OCI-LY3 (cell line): ENCODE measurements around the gene AGAP5.
"Not testable (repeated sequence)": the region's sequence is repeated elsewhere in the genome, so short reads cannot be mapped to it uniquely, and the experiment has no call there.

Experiments used
- H2AFZ ChIP-seq: fragments of 200-600, 300-600 bp; shearing (Covaris generic); 2 replicates; pipeline ENCODE4 v1.6.0; 2014; ENCODE audit warnings: antibody characterized with exemption, low read depth, low read length
- H3K27ac ChIP-seq: fragments of 200-600, 300-600 bp; sonication (generic); 2 replicates; pipeline ENCODE4 v1.5.1; 2014; ENCODE audit warnings: mild to moderate bottlenecking, low read length, moderate library complexity, mixed read lengths
- H3K27me3 ChIP-seq: fragments of 200-600, 300-600 bp; sonication (generic); 2 replicates; pipeline ENCODE4 v1.6.1; 2014; ENCODE audit warnings: low read depth, low read length, mixed read lengths
- H3K36me3 ChIP-seq: fragments of 200-600, 300-600 bp; sonication (generic); replicated peaks from 2 replicates; pipeline ENCODE3; 2014; ENCODE audit warnings: low read depth, low read length, mixed read lengths
- H3K4me1 ChIP-seq: fragments of 300-600, 200-600 bp; sonication (generic); 2 replicates; pipeline ENCODE4 v1.6.1; 2014; ENCODE audit warnings: low read length, mixed read lengths
- H3K4me2 ChIP-seq: fragments of 200-600, 300-600 bp; sonication (generic); 2 replicates; pipeline ENCODE4 v1.6.1; 2014; ENCODE audit warnings: low read length, mixed read lengths
- H3K4me3 ChIP-seq: fragments of 300-600, 200-600 bp; sonication (generic); 2 replicates; pipeline ENCODE4 v1.5.1; 2014; ENCODE audit warnings: antibody characterized with exemption, mild to moderate bottlenecking, low read length, moderate library complexity
- H3K79me2 ChIP-seq: fragments of 300-600, 200-600 bp; shearing (Covaris generic); 2 replicates; pipeline ENCODE4 v1.6.1; 2014; ENCODE audit warnings: mild to moderate bottlenecking, low read length, mixed read lengths
- H3K9ac ChIP-seq: fragments of 300-600, 200-600 bp; shearing (Covaris generic); 2 replicates; pipeline ENCODE4 v1.6.0; 2014; ENCODE audit warnings: mild to moderate bottlenecking, low read length, moderate library complexity
- H3K9me3 ChIP-seq: fragments of 200-600, 300-600 bp; shearing (Covaris generic); 2 replicates; pipeline ENCODE4 v1.6.1; 2014; ENCODE audit warnings: low read length, mixed read lengths; ENCODE audit not compliant: insufficient read depth
- H4K20me1 ChIP-seq: fragments of 200-600, 300-600 bp; sonication (generic); 2 replicates; pipeline ENCODE4 v1.6.1; 2016; ENCODE audit warnings: low read length, mixed read lengths; ENCODE audit not compliant: insufficient read depth

Gene AGAP5

DNA sequence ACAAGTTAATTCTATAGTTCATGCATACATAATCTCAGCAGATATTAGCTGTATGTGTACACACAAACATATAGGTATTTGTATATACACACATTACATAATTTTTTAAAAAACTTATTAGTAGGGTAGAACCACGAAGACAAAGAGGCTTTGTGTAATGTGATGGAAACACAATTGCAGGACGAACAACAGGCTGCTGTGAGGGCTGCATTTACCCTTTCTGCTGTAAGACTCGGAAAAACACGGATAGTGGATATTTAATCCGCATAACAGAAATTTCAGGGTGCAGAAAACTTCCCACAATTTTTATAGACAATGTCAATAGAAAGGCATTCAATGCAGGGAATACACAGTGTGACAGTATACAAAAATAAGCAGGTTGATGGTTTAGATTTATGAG is 13.8 kb upstream of the AGAP5 start:
- not testable (repeated sequence) for H2AFZ ChIP-seq, H3K4me2 ChIP-seq, H3K4me3 ChIP-seq, H3K9me3 ChIP-seq, H3K27ac ChIP-seq, H3K9ac ChIP-seq, H4K20me1 ChIP-seq, H3K27me3 ChIP-seq, H3K4me1 ChIP-seq, H3K36me3 ChIP-seq, H3K79me2 ChIP-seq

DNA sequence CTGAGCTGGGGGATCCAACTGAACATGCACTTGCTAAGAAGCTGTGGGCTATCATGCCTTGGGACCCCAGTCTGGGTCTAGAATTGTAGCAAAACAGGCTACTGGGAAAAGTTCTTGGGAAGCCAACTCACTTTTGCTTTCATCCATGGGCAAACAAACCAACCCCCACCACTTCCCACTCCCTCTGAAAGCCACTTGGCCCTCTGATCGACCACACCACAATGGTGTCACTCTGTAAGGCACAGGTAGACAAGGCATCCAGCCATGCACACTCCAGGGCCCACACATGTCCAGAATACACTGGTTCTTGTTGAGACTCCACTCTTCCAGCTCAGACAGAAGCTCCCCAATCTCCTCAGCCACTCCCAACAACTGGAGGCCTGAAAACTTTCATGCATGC is 10.2 kb upstream of the AGAP5 start:
- not testable (repeated sequence) for H3K4me2 ChIP-seq, H3K9me3 ChIP-seq, H3K9ac ChIP-seq, H4K20me1 ChIP-seq, H3K4me3 ChIP-seq, H3K4me1 ChIP-seq, H3K79me2 ChIP-seq, H3K27ac ChIP-seq, H2AFZ ChIP-seq, H3K36me3 ChIP-seq, H3K27me3 ChIP-seq

DNA sequence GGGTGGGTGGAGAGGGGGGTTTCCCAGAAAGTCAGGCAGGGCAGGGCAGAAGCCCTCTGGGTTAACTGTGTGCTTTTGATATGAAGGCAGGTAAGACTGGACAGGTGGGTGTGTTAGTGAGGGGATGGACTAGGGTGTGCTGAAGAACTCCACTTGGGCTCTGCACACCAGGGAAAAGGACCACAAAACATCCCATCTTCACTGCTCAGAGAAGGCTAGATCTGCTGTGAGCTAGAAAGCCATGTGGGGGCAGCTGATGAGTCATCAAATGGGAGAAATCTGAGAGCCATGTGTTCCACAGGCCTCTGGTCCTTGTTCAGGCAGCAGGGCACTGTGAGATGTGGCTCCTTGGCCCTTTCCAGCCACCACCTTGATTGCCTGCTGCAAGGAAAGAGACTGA is 9.7 kb upstream of the AGAP5 start:
- H2AFZ ChIP-seq, H3K36me3 ChIP-seq, H3K9ac ChIP-seq, H3K27me3 ChIP-seq, H3K4me1 ChIP-seq, H3K27ac ChIP-seq, H3K79me2 ChIP-seq, H3K4me2 ChIP-seq, H3K9me3 ChIP-seq, H3K4me3 ChIP-seq, H4K20me1 ChIP-seq: not testable (repeated sequence)

GRCh38 chr10:73706488-73706887 is 8.6 kb upstream of the AGAP5 start:
- H3K4me3 ChIP-seq, H3K36me3 ChIP-seq, H3K4me1 ChIP-seq, H4K20me1 ChIP-seq, H3K27me3 ChIP-seq, H3K79me2 ChIP-seq, H3K9me3 ChIP-seq, H3K27ac ChIP-seq, H3K9ac ChIP-seq, H2AFZ ChIP-seq, H3K4me2 ChIP-seq: not testable (repeated sequence)

GRCh38 chr10:73705506-73706072 is 7.7 kb upstream of the AGAP5 start:
- not testable (repeated sequence) for H3K4me2 ChIP-seq, H3K27ac ChIP-seq, H3K4me3 ChIP-seq, H3K9me3 ChIP-seq, H3K4me1 ChIP-seq, H3K79me2 ChIP-seq, H3K36me3 ChIP-seq, H4K20me1 ChIP-seq, H3K9ac ChIP-seq, H3K27me3 ChIP-seq, H2AFZ ChIP-seq

DNA sequence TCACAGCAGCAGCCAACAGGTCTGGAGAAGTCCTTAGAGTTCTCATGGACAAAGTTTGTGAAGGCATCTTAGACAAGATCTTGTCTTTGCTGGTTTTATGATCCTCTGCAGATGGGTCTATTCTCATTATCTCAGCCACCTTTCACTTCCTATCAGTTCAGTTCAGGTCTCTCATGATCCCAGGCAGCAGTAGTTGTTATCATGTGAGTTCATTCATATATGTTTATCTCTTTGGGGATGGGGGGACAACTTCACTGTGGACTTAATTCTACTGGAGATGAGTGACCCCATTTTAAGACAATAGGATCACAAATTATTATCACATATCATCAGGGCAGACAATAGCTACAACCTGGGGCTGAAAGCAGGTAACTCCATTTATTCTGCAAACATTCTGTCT is 6.0 kb upstream of the AGAP5 start:
- not testable (repeated sequence) for H3K9ac ChIP-seq

DNA sequence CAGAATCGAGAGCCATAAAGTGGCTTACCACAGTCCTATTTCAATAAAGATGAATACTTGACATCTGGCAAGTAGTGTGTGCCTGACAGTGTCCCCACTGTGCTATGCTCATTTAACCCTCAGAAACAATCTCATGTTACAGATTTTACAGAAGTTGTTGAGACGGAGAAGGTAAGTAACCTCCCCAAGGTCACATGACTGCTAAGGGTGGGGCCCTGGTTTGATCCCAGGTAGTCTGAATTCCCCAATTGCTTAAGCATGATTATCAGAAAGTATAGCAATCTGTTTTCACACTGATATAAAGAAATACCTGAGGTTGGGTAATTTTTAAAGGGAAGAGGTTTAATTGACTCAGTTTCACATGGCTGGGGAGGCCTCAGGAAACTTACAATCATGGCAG is 910 bp upstream of the AGAP5 start:
- not testable (repeated sequence) for H3K9ac ChIP-seq, H3K79me2 ChIP-seq, H3K36me3 ChIP-seq, H3K4me3 ChIP-seq, H3K27ac ChIP-seq, H4K20me1 ChIP-seq, H3K9me3 ChIP-seq, H3K27me3 ChIP-seq, H3K4me2 ChIP-seq, H3K4me1 ChIP-seq, H2AFZ ChIP-seq

More for the DNA sequence above, 6.0 kb upstream of the AGAP5 start:
- not testable (repeated sequence) for H3K27ac ChIP-seq, H3K27me3 ChIP-seq, H3K4me2 ChIP-seq, H3K4me3 ChIP-seq, H3K9me3 ChIP-seq, H3K36me3 ChIP-seq, H2AFZ ChIP-seq, H4K20me1 ChIP-seq, H3K4me1 ChIP-seq, H3K79me2 ChIP-seq

DNA sequence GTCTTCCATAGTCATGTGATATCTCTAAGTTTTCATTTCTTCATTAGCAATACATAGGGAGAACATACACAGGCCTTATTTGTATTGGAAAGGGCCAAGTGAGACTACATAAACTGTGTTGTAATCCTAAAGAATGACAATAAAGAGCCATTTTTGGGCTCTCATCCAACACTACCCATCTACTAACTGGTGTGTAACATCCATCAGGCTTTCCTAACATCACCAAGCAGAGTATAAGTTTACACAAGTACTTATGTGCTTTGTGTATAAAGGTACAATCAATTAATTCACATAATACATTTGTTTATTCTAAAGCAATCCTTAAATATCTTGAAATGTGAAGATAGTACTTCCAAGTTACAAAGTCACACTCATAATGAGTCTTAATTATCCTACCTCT is 2.6 kb downstream of the AGAP5 start:
- not testable (repeated sequence) for H3K27ac ChIP-seq, H3K4me1 ChIP-seq, H2AFZ ChIP-seq, H3K27me3 ChIP-seq, H4K20me1 ChIP-seq, H3K4me3 ChIP-seq, H3K79me2 ChIP-seq, H3K9me3 ChIP-seq, H3K9ac ChIP-seq, H3K4me2 ChIP-seq, H3K36me3 ChIP-seq

DNA sequence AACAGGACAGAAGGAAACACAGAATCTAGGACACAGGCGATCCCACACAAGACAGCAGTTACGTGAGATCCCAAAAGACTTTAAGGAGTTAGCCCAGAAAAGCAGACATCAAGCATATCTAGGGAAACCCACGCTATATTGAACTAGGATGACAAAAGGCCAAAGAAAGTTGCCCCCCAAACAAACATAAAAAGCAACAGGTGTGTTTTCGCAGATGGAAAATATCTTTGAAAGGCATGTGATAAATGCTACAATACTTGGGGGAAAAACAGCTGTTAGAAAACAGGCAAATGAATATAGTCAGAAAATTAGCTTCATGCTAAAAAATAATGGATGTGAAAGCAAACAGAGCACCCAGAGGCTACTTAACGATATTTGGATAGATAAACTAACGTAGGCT is 7.2 kb downstream of the AGAP5 start:
- not testable (repeated sequence) for H3K27me3 ChIP-seq, H3K9me3 ChIP-seq, H3K4me1 ChIP-seq, H3K4me3 ChIP-seq, H2AFZ ChIP-seq, H3K4me2 ChIP-seq, H3K27ac ChIP-seq, H3K79me2 ChIP-seq, H3K36me3 ChIP-seq, H3K9ac ChIP-seq, H4K20me1 ChIP-seq

DNA sequence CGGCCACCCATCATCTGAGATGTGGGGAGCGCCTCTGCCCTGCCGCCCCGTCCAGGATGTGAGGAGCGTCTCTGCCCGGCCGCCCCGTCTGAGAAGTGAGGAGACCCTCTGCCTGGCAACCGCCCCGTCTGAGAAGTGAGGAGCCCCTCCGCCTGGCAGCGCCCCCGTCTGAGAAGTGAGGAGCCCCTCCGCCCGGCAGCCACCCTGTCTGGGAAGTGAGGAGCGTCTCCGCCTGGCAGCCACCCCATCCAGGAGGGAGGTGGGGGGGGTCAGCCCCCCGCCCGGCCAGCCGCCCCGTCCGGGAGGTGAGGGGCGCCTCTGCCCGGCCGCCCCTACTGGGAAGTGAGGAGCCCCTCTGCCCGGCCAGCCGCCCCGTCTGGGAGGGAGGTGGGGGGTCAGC is 8.3 kb downstream of the AGAP5 start:
- H3K4me2 ChIP-seq, H3K9me3 ChIP-seq, H3K9ac ChIP-seq, H3K4me1 ChIP-seq, H3K27ac ChIP-seq, H2AFZ ChIP-seq, H3K27me3 ChIP-seq, H3K79me2 ChIP-seq, H3K36me3 ChIP-seq, H4K20me1 ChIP-seq, H3K4me3 ChIP-seq: not testable (repeated sequence)
